Lower leg skin (tissue), 4 donors: ENCODE data around the gene FAM167B. TPM values are rescaled to one million over a fixed set of nuclear protein-coding genes. Genes with fewer than 3 reads are reported as not detected.

Experiments used
- DNase-seq, 2 donors: peaks; one replicate each; pipeline ENCODE4 v3.0.0-alpha.2; 2019; ENCODE audit warnings: low spot score in 2 of 2
- H3K4me3 ChIP-seq: fragments of 200-600 bp; sonication (generic); 2 replicates; pipeline ENCODE4 v1.5.1; 2017; ENCODE audit warnings: mild to moderate bottlenecking, low read depth; ENCODE audit not compliant: poor library complexity, severe bottlenecking
- CTCF ChIP-seq, 3 donors: fragments of 450-650 bp; IDR thresholded peaks; one replicate each; pipeline ENCODE4 v1.5.1; 2016; ENCODE audit warnings: antibody characterized with exemption in 3 of 3, mild to moderate bottlenecking in 3 of 3, moderate library complexity in 2 of 3
- POLR2A ChIP-seq, 2 donors: fragments of 450-650 bp; IDR thresholded peaks; one replicate each; pipeline ENCODE4 v1.6.1; 2016 to 2017; ENCODE audit warnings: antibody characterized with exemption in 2 of 2, mild to moderate bottlenecking in 1 of 2, moderate library complexity in 1 of 2
- WGBS, 2 donors: methylation state at CpG; one replicate each; pipeline ENCODE4 v1.1.5; 2018; 5-methylcytosine and 5-hydroxymethylcytosine counted together
- intact Hi-C: fragments of 100-400 bp; cut with DNase I; formaldehyde crosslinking; loops from one replicate; pipeline ENCODE4 v1.15.0; 2023; ENCODE audit warnings: low total_unique reads
- total RNA-seq, 4 donors: library from RNA; depleted of rRNA; stranded (reverse); fragments of >200 nt; gene quantifications; one replicate each; pipeline ENCODE4 v1.1.0, GENCODE V29; 2016

Gene FAM167B
- total RNA-seq, 4 donors from 2014 or later = 0.42 to 1.4 (median 0.51) TPM; not detected in 1

DNA sequence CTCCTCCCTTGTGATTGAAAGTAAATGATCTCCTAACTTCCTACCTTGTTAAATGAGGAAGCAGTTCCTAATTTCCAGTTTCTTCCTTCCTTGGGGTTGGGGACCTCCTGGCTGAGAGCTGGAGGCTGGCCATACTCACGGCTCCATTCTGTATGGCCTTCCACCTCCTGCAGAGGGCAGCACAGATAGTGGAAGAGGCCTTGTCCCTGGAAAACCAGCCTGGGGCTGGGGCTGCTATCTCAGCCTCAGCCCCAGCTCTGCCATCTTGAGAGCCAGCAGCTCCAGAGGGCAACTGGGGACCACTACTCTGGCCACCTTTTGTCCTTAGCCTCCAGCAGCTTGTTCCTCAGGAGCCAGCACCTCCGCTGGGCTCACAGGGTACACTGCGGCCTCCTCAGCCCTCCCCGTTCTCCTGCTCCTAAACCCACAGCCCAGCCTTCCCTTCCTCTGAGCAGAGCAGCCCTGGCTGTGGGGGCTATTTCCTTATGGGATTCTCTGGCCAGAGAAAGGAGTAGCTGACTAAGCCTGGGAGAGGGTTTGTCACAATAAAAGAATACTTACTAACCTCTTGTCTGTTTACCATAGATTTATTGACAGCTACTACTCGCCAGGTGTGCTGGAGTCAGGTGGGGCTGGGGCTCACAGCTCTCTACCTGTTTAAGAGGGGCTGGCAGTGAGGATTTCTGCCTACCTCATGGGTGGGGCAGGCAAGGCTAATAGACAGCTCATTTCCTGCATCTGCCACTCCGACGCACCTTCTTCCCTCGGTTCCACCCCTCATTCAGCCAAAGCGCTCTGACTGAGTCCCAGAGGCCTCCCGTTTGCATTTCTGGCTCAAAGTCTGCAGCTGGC, 31.2 kb upstream of the FAM167B start:
- TF ChIP-seq POLR2A (IDR thresholded peaks at IDR 0.05) = no peak
- no peak for TF ChIP-seq CTCF (IDR thresholded peaks at IDR 0.05)
- H3K4me3 ChIP-seq = no peak overlapping the region
- WGBS, 2 donors = 61 to 70% methylated on average over 10 of the region's 10 CpGs
- intact Hi-C loops = no loop called here
- DNase-seq = no peak

- intact Hi-C loops = no loop called here
- 91 to 94% methylated on average over 5 of the region's 5 CpGs for WGBS, 2 donors
- DNase-seq = no peak
- TF ChIP-seq POLR2A (IDR thresholded peaks at IDR 0.05) = no peak
- no peak for TF ChIP-seq CTCF (IDR thresholded peaks at IDR 0.05)
- no peak overlapping the region for H3K4me3 ChIP-seq
Observed at GRCh38 chr1:32216566-32216965, 30.5 kb upstream of the FAM167B start.

- no peak for DNase-seq
- H3K4me3 ChIP-seq = no peak overlapping the region
- WGBS, 2 donors = 71 to 81% methylated on average over 7 of the region's 7 CpGs
- intact Hi-C loops = no loop called here
- TF ChIP-seq CTCF (IDR thresholded peaks at IDR 0.05) (no peak), POLR2A (IDR thresholded peaks at IDR 0.05) (no peak)
Observed at GRCh38 chr1:32219022-32219421, 28.0 kb upstream of the FAM167B start.

DNA sequence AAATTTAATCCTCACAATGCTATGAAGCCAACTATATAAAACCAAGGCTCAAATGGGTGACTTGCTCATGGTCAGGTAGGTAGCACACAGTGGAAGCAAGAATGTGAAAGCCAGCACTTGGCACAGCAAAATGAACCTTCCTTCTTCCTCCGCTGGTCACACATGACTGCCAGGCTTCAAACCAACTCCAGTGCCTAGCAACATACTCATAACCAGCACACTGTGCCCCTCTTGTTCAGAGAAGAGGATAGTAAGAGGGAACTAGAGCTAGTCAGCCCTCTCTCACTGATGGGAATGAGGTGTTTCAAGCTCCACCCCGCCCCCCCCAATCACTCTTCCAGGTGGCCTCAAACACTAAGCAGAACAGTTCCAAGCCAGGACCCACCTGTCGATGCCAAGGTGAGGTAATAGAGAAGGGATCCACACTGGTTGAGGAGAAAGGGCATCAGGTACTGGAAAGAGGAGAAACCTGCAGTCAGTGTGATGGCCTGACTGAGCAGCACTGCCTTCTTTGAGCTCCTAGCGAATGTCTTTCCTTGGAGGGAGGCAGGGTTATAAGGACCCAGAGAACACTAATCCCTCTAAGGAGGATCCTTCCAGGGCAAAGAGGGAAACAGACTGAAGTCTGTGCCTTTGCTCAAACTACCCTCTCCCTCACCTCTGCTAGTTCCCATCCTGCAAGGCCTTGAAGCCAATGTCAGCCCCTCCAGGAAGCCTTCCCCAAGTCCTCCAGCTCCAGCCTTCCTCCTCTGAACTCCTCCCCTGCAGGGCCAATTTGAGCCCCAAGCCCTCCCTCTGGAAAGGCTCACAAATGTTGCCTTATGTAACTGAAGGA, 26.1 kb upstream of the FAM167B start:
- WGBS, 2 donors = 84 to 88% methylated on average over 4 of the region's 4 CpGs
- no peak overlapping the region for H3K4me3 ChIP-seq
- TF ChIP-seq CTCF (IDR thresholded peaks at IDR 0.05) (no peak), POLR2A (IDR thresholded peaks at IDR 0.05) (no peak)
- intact Hi-C loops = no loop called here
- DNase-seq = no peak

DNA sequence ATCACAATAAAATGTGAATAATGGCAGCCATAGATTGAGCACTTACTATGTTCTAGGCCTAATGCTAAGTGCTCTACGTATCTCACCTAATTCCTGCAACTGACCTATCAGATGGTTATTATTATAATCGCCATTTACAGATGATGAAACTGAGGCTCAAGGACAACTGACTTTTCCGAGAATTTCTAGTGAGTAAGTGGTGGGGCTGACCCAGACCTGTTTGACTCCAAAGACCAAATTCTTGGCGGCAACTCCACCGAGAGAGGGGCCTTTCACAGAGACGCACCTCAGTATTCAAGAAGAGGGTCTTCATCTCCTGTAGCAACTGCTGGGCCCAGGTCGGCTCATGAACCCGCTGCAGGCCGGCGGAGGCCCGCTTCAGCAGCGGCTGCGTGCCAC, 25.4 kb upstream of the FAM167B start:
- no peak for DNase-seq
- TF ChIP-seq CTCF (IDR thresholded peaks at IDR 0.05) (no peak), POLR2A (IDR thresholded peaks at IDR 0.05) (no peak)
- H3K4me3 ChIP-seq = peak overlapping the region; percentile 98
- intact Hi-C loops = no loop called here
- WGBS, 2 donors = 2 to 9% methylated on average over 7 to 13 of the region's 13 CpGs
